ENCODE results near the gene ZKSCAN8. TPM values are rescaled to one million over a fixed set of nuclear protein-coding genes. Genes with fewer than 3 reads are reported as not detected.

Gene ZKSCAN8
- total RNA-seq, 1 donor from 2014 or later, result 29.5 TPM

GRCh38 chr6:28107506-28107905 lies 34.2 kb upstream of the ZKSCAN8 start:
- Mint-ChIP-seq H3K4me3 (ENCODE audit: unreplicated experiment) (no peak overlapping the region), H3K9me3 (ENCODE audit: unreplicated experiment) (no peaks in the 10 kb centered on the region), H3K27ac (ENCODE audit: unreplicated experiment) (no peak overlapping the region), H3K4me1 (ENCODE audit: unreplicated experiment) (peaks cover 2% of the 10 kb centered on the region), H3K27me3 (ENCODE audit: unreplicated experiment) (peaks cover 9% of the 10 kb centered on the region), H3K36me3 (ENCODE audit: low read depth, unreplicated experiment) (no peaks in the 10 kb centered on the region)
- no peak for TF ChIP-seq CTCF (IDR thresholded peaks at IDR 0.05; ENCODE audit: unreplicated experiment)
- DNase-seq (ENCODE audit: low spot score), result no peak

- no peak for TF ChIP-seq CTCF (IDR thresholded peaks at IDR 0.05; ENCODE audit: unreplicated experiment)
- DNase-seq (ENCODE audit: low spot score), result no peak
- Mint-ChIP-seq H3K4me1 (ENCODE audit: unreplicated experiment) (no peaks in the 10 kb centered on the region), H3K27me3 (ENCODE audit: unreplicated experiment) (peaks cover 3% of the 10 kb centered on the region), H3K27ac (ENCODE audit: unreplicated experiment) (no peak overlapping the region), H3K36me3 (ENCODE audit: low read depth, unreplicated experiment) (peaks cover 7% of the 10 kb centered on the region), H3K4me3 (ENCODE audit: unreplicated experiment) (no peak overlapping the region), H3K9me3 (ENCODE audit: unreplicated experiment) (no peaks in the 10 kb centered on the region)
These were observed 29.7 kb upstream of the ZKSCAN8 start for GRCh38 chr6:28111964-28112363.

GRCh38 chr6:28115799-28116198 lies 25.9 kb upstream of the ZKSCAN8 start:
- Mint-ChIP-seq H3K27ac (ENCODE audit: unreplicated experiment) (no peak overlapping the region), H3K4me1 (ENCODE audit: unreplicated experiment) (no peaks in the 10 kb centered on the region), H3K27me3 (ENCODE audit: unreplicated experiment) (no peaks in the 10 kb centered on the region), H3K9me3 (ENCODE audit: unreplicated experiment) (no peaks in the 10 kb centered on the region), H3K36me3 (ENCODE audit: low read depth, unreplicated experiment) (peaks cover 11% of the 10 kb centered on the region), H3K4me3 (ENCODE audit: unreplicated experiment) (no peak overlapping the region)
- no peak for DNase-seq (ENCODE audit: low spot score)
- no peak for TF ChIP-seq CTCF (IDR thresholded peaks at IDR 0.05; ENCODE audit: unreplicated experiment)

GRCh38 chr6:28117386-28118050 lies 24.2 kb upstream of the ZKSCAN8 start:
- H3K27me3 Mint-ChIP-seq (ENCODE audit: unreplicated experiment), result no peaks in the 10 kb centered on the region
- TF ChIP-seq CTCF (IDR thresholded peaks at IDR 0.05; ENCODE audit: unreplicated experiment), result no peak
- no peak for DNase-seq (ENCODE audit: low spot score)
- no peak overlapping the region for H3K4me3 Mint-ChIP-seq (ENCODE audit: unreplicated experiment)
- no peak overlapping the region for H3K27ac Mint-ChIP-seq (ENCODE audit: unreplicated experiment)
- H3K36me3 Mint-ChIP-seq (ENCODE audit: low read depth, unreplicated experiment), result peaks cover 11% of the 10 kb centered on the region
- no peaks in the 10 kb centered on the region for H3K4me1 Mint-ChIP-seq (ENCODE audit: unreplicated experiment)
- no peaks in the 10 kb centered on the region for H3K9me3 Mint-ChIP-seq (ENCODE audit: unreplicated experiment)

- Mint-ChIP-seq H3K4me3 (ENCODE audit: unreplicated experiment) (no peak overlapping the region), H3K4me1 (ENCODE audit: unreplicated experiment) (no peaks in the 10 kb centered on the region), H3K9me3 (ENCODE audit: unreplicated experiment) (no peaks in the 10 kb centered on the region), H3K36me3 (ENCODE audit: low read depth, unreplicated experiment) (peaks cover 11% of the 10 kb centered on the region), H3K27ac (ENCODE audit: unreplicated experiment) (no peak overlapping the region), H3K27me3 (ENCODE audit: unreplicated experiment) (peaks cover under 1% of the 10 kb centered on the region)
- no peak for DNase-seq (ENCODE audit: low spot score)
- no peak for TF ChIP-seq CTCF (IDR thresholded peaks at IDR 0.05; ENCODE audit: unreplicated experiment)
These were observed 23.5 kb upstream of the ZKSCAN8 start for GRCh38 chr6:28118217-28118616.
